GM19324 (cell line): ENCODE data around the gene PRKCH.

Source experiments
- ATAC-seq: cut with Tn5 transposase; IDR thresholded peaks from one replicate; pipeline ENCODE4 v1.9.1; 2021; ENCODE audit warnings: mild to moderate bottlenecking, moderate library complexity; ENCODE audit not compliant: unreplicated experiment, low FRiP score

Gene PRKCH

DNA sequence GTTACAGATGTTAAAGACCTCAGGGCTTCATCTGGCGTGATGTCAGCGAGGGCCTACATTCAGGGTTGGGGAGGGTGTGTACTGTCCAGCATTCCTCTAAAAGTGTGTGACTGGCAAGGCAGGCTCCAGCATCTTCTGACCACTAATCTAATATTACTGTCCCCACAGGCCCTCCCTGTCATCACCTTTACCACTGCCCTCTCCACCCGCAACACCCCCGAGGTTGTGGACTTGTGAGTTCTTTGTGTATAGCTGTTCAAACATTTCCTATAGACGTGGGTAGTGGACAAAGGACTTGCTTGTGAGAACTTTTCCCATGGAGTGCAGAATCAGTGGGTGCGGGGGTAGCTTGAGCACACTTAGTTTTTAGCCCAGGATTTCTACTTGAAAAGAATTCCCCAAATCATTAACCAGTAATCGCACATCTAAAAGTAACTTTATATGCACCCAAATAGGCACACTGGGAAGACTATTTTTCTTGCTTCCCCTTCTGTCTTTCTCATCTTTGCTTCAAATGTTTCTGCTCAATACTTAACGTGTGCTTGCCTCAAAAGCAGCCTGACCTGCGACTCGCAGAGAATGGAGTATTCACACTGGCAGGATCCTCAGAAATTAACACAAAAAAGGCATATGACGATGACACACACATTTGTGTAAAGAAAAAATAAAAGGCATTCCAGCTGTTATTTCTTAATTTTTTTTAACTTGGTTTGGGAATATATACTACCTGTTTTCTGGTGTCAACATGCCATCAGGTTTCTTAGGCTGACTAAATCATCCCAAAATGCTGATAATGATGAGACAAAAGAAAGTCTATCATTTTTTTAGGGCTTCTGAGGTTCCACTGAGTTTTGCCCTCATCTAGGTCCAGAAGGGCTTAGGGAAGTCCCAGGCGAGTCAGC, 215.5 kb downstream of the PRKCH start:
- no peak for ATAC-seq

- no peak for ATAC-seq
Measured at GRCh38 chr14:61537563-61538463, 216.4 kb downstream of the PRKCH start.

DNA sequence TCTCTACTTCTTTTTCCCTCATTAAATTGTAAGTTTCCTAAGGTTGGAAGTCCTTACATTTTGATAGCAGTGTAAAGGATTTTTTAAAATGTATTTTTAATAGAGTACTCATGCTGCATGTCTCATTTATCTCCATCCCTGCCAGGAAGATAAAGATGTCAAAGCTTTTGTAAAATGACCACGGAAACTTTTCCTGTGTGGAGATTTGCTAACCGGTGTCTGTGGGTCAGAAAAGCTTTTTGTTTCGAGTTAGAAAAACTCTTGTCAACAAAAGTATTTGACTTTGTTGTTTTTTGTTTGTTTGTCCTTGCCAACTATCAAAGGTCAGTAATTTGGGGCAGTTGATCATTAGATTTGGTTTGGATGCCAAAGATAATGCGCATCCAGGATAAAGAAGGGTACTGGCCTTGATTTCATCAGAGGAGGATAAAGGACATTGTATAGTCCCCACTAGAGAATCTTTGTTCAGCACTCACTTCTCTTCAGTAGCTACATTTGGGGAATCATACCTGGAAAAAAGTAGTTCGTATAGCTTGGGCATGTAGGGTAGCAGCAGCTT, 217.2 kb downstream of the PRKCH start:
- ATAC-seq = no peak

DNA sequence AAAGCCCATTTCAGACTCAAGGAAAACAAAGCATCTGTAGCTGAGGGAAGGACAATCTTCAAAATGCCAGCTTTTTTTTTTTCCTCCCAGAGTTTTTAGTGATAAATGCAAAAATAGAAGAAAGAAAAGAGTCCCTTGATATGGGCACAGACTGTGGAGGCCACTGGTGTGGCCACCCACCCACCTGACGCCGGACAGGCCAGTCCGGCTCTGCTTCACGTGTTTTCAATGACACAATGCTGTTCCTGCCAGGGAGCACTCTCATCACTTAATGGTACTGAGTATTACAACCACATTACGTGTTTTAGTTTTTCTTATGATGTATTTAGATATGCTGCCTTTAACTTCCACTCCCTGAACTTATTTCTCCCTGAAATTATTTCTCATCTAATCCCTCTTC, 218.3 kb downstream of the PRKCH start:
- ATAC-seq = no peak

GRCh38 chr14:61540931-61541330, 219.6 kb downstream of the PRKCH start:
- ATAC-seq = no peak

GRCh38 chr14:61542848-61543790, 221.7 kb downstream of the PRKCH start:
- no peak for ATAC-seq

DNA sequence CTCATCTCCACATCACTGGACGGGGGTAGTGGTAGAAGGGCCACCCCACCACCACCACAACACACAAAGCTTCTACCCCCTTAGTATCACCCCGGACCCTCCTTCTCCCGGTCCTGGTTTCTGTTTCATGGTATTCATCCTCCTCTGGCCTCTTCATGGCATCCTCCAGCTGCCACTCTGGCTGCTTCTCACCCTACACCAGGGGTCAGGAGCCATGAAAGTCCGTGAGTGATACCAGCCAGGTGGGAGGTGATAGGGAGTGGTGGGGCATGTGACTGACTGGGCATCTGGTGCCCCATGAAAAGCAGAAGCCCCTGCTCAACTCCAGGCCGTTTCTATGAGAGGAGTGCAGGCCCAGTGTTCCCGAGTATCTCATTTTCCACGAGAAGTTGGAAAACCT, 222.6 kb downstream of the PRKCH start:
- ATAC-seq = no peak

GRCh38 chr14:61544448-61545330, 223.3 kb downstream of the PRKCH start:
- no peak for ATAC-seq

GRCh38 chr14:61545726-61546455, 224.5 kb downstream of the PRKCH start:
- ATAC-seq = no peak

GRCh38 chr14:61547186-61548069, 226.0 kb downstream of the PRKCH start:
- ATAC-seq = no peak

DNA sequence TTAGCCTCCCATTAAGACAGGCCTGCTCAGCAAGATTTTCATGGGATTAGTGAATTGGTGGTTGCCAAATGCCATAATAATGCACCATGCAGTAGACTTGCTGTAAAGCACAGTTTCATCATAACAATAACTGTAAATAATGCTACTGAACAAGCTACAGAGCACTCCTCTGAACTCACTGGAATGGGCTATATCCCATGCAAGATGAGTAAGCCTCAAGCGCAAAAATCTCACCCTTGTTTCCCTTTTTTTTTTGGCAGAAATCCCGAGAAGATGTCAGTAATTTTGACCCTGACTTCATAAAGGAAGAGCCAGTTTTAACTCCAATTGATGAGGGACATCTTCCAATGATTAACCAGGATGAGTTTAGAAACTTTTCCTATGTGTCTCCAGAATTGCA, 228.0 kb downstream of the PRKCH start:
- no peak for ATAC-seq

DNA sequence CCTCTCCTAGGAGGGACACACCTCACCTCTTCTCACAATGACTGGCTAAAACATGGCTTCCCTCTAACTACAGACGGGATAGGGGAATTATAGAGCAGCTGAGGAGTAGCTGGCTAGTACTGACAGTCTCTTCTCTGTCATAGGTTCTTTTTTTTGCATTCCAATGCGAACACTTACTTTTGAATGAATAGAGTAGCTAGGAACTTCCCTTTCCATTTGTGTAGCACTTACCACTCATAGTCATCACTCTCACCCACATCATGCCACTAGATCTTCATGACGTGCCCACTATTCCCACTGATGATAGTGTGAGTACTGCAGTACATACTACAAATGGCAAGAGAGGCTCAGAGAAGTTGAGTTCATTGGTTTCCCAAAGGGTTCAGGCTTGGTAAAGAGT, 230.0 kb downstream of the PRKCH start:
- no peak for ATAC-seq

DNA sequence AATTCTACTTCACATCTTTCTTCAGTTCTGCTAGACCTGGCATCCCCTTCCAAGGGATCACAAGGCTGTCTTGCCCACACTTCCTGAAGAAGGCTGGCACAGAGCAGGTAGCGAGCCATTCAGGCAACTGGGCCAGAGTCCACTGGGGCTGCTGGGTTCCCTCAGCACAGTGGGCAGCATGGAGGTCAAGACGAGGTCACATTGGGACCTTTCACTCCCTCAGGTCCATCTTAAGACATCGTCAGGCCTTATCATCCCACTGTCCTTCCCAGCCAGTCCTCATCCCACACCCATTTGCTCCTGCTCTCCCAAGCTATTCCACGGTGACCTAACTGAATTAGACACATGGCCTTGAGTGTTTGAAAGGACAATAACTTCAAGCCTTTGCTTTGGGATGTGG, 230.9 kb downstream of the PRKCH start:
- ATAC-seq = no peak

DNA sequence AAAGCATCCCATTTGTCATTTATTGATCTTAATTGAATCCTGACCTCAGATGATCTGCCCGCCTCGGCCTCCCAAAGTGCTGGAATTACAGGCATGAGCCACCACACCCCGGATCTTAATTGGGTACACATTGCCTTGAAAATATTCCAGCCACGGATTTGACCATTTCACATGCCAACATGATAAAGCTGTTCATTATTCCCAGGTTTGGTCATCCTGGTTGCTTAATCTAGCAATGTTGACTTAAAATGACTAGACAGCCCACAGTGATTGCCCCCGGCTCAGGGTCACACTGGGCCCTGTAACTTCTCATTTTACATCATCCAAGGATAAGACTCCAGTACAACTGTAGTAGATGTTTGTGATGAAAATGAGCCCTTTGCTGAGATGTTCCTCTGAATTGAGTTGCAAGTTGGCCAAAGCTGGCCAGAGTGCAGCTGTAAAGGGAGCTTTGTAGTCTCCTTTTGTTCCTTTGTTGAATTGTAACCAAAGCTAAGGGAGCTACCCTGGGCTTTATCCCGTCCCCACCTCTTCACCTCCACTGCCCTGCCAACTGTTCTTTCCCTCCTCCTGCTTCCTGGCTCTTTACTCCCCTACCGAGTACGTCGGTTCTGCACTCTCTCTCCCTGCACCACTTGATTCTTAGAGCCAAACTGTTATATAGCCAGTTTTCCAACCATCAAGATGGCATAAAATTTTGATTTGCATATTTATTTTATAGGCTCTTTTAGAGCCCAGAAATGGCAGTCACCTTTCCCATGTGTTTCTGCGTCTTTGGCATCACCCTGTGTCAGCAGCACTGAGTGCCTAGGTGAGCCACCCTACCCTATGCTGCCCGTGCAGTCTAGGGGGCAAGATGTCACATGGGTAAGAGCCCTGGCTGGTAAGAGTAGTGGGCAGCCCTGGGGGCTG, 232.6 kb downstream of the PRKCH start:
- no peak for ATAC-seq

DNA sequence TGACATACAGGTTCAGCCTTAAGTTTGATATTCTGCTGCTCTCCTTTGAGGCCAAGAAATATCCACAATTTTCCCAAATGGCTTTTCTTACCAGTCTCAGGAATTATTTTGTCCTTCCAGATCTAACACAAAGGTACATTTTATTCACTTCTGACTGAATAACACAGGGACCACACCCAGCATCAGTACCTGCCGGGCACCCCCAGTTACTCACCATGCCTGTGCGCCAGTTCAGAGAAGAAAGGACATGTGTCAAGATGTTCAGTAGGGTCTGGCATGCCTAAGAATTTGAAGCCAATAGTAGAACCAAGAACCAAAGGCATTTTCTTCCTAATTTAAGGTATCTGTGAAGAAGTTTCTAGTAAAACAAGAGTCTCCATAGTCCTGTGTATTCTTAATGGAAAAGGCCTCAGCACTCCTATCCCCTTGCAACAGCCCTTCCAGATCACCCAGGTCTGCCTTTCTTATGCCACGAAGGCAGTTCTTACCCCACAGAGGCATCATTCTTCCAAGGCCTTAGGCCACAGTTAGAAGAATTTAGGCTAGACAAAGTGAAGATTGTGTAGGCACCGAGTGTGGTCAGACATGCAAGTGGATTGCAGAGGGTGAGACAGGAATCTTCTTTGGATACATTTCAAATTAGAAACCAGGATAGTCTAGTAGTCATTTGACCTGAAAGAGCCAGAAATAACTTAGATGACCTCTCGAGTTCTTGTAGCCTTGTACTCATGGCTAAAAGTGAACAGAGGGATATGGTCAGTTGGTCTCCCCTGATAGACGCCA, 233.9 kb downstream of the PRKCH start:
- ATAC-seq = no peak

DNA sequence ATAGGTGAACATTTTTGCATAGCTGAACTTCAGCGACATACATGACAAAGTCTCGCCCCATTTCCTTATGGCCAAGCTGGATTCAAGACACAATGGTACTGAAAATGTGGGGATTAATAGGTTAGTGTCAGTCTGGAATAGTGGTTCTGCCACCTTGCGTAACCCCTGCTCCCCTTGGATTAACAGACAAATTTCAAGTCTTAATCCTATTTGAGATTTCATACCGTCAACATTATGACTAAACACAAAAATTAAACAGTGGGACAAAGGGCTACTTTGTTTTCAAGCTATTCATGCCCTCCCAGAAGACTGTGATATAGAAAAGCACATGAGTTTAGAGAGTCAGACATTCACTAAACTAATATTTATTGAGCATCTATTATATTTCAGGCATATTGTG, 235.1 kb downstream of the PRKCH start:
- ATAC-seq = no peak
